A673 (cell line): ENCODE measurements around the gene PARVB. TPM values are rescaled to one million over a fixed set of nuclear protein-coding genes. Genes with fewer than 3 reads are reported as not detected.

Experiments
- Bru-seq: library from RNA; stranded (reverse); fragments of 400-500 nt; gene quantifications from one replicate; lab custom pipeline; 2021; lab: Mats Ljungman, UMichigan
- BruChase-seq, 2 experiments: library from RNA; stranded (reverse); fragments of 400-500 nt; gene quantifications; one replicate each; lab custom pipeline; 2021; lab: Mats Ljungman, UMichigan
- BruUV-seq: library from RNA; stranded (reverse); fragments of 400-500 nt; replicated peaks from 2 replicates; lab custom pipeline; 2021; lab: Mats Ljungman, UMichigan
- CTCF ChIA-PET: fragments of 300-600 bp; sonication (Branson Sonifier 250); formaldehyde crosslinking; loops from one replicate; lab custom pipeline; 2022; ENCODE audit warnings: antibody characterized with exemption; lab: Charles Lee
- POLR2A ChIA-PET: fragments of 300-600 bp; sonication (Branson Sonifier 250); formaldehyde crosslinking; loops from one replicate; lab custom pipeline; 2022; ENCODE audit warnings: antibody characterized with exemption; ENCODE audit not compliant: low non-redundant PET; lab: Charles Lee
- DNase-seq: peaks from one replicate; pipeline ENCODE4 v3.0.0-alpha.2; 2015; ENCODE audit warnings: low spot score
- H3K27ac ChIP-seq: fragments of 200-600 bp; sonication (generic); 2 replicates; pipeline ENCODE4 v1.5.1; 2016; ENCODE audit warnings: mixed run types, low read depth, mild to moderate bottlenecking, mixed read lengths, antibody characterized with exemption, low read length; ENCODE audit not compliant: poor library complexity, severe bottlenecking
- H3K27me3 ChIP-seq: fragments of 200-600 bp; sonication (generic); replicated peaks from 2 replicates; pipeline ENCODE4 v1.6.1; 2017; ENCODE audit warnings: mixed run types, low read depth, mild to moderate bottlenecking, mixed read lengths, antibody characterized with exemption, low read length; ENCODE audit not compliant: insufficient read depth, poor library complexity
- H3K36me3 ChIP-seq: fragments of 200-600 bp; sonication (generic); 2 replicates; pipeline ENCODE4 v1.6.1; 2016; ENCODE audit warnings: mixed run types, mild to moderate bottlenecking, mixed read lengths, antibody characterized with exemption, low read length; ENCODE audit not compliant: insufficient read depth, poor library complexity, severe bottlenecking
- H3K4me1 ChIP-seq: fragments of 200-600 bp; sonication (generic); 2 replicates; pipeline ENCODE4 v1.6.1; 2017; ENCODE audit warnings: mixed run types, mild to moderate bottlenecking, mixed read lengths, antibody characterized with exemption, low read length; ENCODE audit not compliant: insufficient read depth, poor library complexity, severe bottlenecking
- H3K4me3 ChIP-seq: fragments of 200-600 bp; sonication (generic); 2 replicates; pipeline ENCODE4 v1.5.1; 2016; ENCODE audit warnings: low read depth, mixed run types, mild to moderate bottlenecking, mixed read lengths, low read length; ENCODE audit not compliant: poor library complexity, severe bottlenecking
- H3K9me3 ChIP-seq: fragments of 200-600 bp; sonication (generic); 2 replicates; pipeline ENCODE4 v1.6.1; 2016; ENCODE audit warnings: mixed run types, low read depth, mild to moderate bottlenecking, mixed read lengths, antibody characterized with exemption, low read length; ENCODE audit not compliant: poor library complexity, severe bottlenecking
- EZH2 ChIP-seq: fragments of 200-600 bp; sonication (generic); IDR thresholded peaks from 2 replicates; pipeline ENCODE4 v1.6.1; 2017; ENCODE audit warnings: borderline replicate concordance, low read depth, mild to moderate bottlenecking, mixed read lengths, antibody characterized with exemption, low read length; ENCODE audit not compliant: poor library complexity, severe bottlenecking
- intact Hi-C: fragments of 100-400 bp; cut with micrococcal nuclease; formaldehyde crosslinking; loops from one replicate; pipeline ENCODE4 v1.10.0; 2022; ENCODE audit not compliant: unreplicated experiment
- long read RNA-seq: library from polyadenylated mRNA; stranded (forward); transcript quantifications from one replicate; pipeline ENCODE4 v2.0.0, GENCODE V29; 2022
- total RNA-seq: library from RNA; stranded (reverse); gene quantifications from 2 replicates; pipeline ENCODE4 v1.2.3, GENCODE V29; 2021
- TF ChIP-seq, protein P1 (sequence below): fragments of 300-800, 200-600 bp; sonication (generic); conservative IDR thresholded peaks from 2 replicates; pipeline ENCODE4 v1.5.1; 2017; ENCODE audit warnings: low read depth, mild to moderate bottlenecking, antibody characterized with exemption, low read length, moderate library complexity, mixed read lengths

PARVB gene, protein sequence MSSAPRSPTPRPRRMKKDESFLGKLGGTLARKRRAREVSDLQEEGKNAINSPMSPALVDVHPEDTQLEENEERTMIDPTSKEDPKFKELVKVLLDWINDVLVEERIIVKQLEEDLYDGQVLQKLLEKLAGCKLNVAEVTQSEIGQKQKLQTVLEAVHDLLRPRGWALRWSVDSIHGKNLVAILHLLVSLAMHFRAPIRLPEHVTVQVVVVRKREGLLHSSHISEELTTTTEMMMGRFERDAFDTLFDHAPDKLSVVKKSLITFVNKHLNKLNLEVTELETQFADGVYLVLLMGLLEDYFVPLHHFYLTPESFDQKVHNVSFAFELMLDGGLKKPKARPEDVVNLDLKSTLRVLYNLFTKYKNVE
- total RNA-seq = 18.3 and 18.4 TPM in 2 replicates
- Bru-seq, nascent RNA = percentile 49 among the genes with signal in this experiment
- percentile 43 among the genes with signal in this experiment for BruChase-seq, experiment 1, labeled RNA remaining after a 2-hour chase
- BruChase-seq, experiment 2, labeled RNA remaining after a 6-hour chase = percentile 59 among the genes with signal in this experiment
- long read RNA-seq, full-length matches to known transcripts = 5 of 7 reads
- long read RNA-seq, partial matches to known transcripts = 0 of 7 reads
- long read RNA-seq, other reads (novel, unspliced or antisense) = 2 of 7 reads

DNA sequence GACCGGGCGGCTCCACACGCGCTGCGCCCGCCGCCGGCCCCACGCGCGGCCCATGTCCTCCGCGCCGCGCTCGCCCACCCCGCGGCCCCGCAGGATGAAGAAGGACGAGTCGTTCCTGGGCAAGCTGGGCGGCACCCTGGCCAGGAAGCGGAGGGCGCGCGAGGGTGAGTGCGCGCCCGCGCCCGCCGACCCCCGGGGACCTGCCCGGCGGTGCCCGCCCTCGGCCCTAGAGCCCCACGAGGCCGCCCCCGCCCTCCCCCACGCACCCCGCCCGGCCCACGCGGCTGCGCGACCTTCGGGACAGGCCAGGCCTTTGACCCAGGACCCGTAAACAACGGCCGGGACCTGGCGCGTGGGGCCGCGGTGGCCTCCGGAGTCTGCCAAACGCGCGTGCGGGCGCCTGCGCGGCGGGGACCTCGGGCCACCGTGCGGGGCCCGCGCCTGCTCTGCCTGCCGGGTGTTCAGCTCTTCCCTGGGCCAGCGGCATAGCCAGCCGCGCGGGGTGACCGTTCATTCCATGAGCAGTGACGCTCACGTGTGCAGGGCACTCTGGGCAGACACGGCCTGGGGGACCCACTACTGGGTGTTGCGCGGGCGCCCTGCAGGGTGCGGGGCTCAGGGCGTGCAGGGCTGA is at the start of gene PARVB:
Gene PARVB, plus strand, starts transcription at position 15 of the 634 bp plus-strand sequence. Its CDS starts 38 bp downstream, at position 53.
- intact Hi-C loops = no loop called here
- no peaks in the 10 kb centered on the region for H3K36me3 ChIP-seq
- ChIA-PET POLR2A (no interaction called here), CTCF (no interaction called here)
- TF ChIP-seq, protein P1, sequence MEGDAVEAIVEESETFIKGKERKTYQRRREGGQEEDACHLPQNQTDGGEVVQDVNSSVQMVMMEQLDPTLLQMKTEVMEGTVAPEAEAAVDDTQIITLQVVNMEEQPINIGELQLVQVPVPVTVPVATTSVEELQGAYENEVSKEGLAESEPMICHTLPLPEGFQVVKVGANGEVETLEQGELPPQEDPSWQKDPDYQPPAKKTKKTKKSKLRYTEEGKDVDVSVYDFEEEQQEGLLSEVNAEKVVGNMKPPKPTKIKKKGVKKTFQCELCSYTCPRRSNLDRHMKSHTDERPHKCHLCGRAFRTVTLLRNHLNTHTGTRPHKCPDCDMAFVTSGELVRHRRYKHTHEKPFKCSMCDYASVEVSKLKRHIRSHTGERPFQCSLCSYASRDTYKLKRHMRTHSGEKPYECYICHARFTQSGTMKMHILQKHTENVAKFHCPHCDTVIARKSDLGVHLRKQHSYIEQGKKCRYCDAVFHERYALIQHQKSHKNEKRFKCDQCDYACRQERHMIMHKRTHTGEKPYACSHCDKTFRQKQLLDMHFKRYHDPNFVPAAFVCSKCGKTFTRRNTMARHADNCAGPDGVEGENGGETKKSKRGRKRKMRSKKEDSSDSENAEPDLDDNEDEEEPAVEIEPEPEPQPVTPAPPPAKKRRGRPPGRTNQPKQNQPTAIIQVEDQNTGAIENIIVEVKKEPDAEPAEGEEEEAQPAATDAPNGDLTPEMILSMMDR = no peak
- no peak for TF ChIP-seq EZH2
- peaks cover 23% of the 10 kb centered on the region for H3K4me1 ChIP-seq
- H3K4me3 ChIP-seq = peak within 1 kb of the TSS; percentile 44
- no peaks in the 10 kb centered on the region for H3K9me3 ChIP-seq
- H3K27me3 ChIP-seq = no peaks in the 10 kb centered on the region
- BruUV-seq = no TSS peak
- DNase-seq = peak; percentile 13
- peak within 1 kb of the TSS; percentile 94 for H3K27ac ChIP-seq

DNA sequence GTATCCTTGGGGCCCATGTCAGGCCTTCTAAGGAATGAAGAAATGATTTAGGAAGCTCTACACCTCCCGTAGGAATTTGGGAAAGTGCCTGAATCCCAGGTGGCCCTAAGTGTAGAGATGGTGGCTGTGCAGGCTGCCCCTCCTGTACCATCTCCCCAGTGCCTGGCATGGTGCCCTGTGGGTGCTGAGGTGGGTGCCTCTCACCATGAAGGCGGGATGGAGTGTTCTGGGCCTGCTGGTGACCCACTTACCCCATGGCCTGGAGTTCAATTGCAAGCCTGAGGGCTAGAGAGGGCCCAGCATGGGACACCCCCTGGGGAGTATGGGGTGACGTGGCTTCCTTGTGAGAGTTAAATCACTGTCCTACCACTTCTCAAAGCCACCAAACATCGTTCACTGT is 49.1 kb upstream of the PARVB start:
- Histone ChIP-seq H3K4me1 (no peaks in the 10 kb centered on the region), H3K4me3 (no peak overlapping the region), H3K36me3 (peaks cover 35% of the 10 kb centered on the region), H3K9me3 (no peaks in the 10 kb centered on the region), H3K27ac (no peak overlapping the region), H3K27me3 (no peaks in the 10 kb centered on the region)
- ChIA-PET POLR2A (no interaction called here), CTCF (no interaction called here)
- BruUV-seq = no TSS peak
- no peak for DNase-seq
- TF ChIP-seq, protein P1 = no peak
- intact Hi-C loops = no loop called here

DNA sequence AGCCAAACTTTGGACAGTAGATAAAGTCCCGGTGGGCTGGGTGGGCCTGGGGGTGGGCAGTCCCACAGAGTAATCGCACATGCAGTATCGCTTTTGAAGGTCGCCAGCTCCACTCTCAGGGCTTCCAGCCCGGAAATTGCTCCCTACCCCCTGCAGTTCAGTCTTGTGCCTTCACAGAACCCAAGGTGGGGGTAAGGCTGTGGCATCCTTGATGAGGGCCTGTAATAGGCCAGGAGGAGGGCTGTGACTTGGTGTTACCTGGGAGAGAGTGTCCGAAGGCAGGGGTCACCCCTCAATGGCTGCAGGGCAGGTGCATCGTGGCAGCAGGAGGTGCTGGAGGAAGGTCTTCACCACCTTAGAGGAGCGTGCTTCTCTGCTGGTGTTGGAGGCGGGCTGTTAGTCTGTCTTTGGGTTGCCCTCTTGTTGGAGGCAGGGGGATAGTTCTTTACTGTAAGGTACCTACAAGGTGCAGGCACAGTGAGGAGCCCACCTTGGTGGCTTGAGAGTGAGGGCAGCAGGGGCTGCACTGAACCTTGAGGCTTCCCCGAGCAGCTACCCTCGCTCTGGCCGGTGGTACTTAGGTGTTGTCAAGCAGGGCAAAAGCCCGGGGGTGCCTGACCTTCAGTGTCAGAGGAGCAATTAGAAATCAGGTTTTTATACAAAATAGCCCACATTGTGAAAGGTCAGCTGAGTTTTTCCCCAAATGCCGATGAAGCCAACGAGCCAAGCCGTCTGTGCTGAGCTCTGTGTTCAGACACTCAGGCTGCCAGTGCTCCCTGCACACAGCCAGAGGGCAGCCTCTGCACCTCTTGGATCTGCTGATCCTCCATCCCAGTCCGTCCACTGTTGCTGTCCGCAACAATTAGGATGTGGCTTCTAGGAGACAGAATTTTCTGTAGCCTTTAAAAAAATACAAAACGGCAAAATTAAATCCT is 47.0 kb upstream of the PARVB start:
- POLR2A ChIA-PET = no interaction called here
- TF ChIP-seq, protein P1 = no peak
- TF ChIP-seq EZH2 = no peak
- H3K27ac ChIP-seq = no peak overlapping the region
- no peak overlapping the region for H3K4me3 ChIP-seq
- CTCF ChIA-PET = interaction anchor here (0.6 kb wide), 1 partner anchor 670 kb away, joined by 5 read pairs; no protein-coding TSS in a partner anchor
- H3K4me1 ChIP-seq = no peaks in the 10 kb centered on the region
- BruUV-seq = no TSS peak
- DNase-seq = no peak
- H3K27me3 ChIP-seq = no peaks in the 10 kb centered on the region
- H3K36me3 ChIP-seq = peaks cover 44% of the 10 kb centered on the region
- H3K9me3 ChIP-seq = no peaks in the 10 kb centered on the region
- intact Hi-C loops = no loop called here
